AG04450 (cell line): ENCODE measurements around the gene GOLGA6A. TPM values are rescaled to one million over a fixed set of nuclear protein-coding genes. Genes with fewer than 3 reads are reported as not detected.
"Not testable (repeated sequence)": the region's sequence is repeated elsewhere in the genome, so short reads cannot be mapped to it uniquely, and the experiment has no call there.

Experiments used
- CTCF ChIA-PET: fragments of 300-600, 350-600 bp; formaldehyde crosslinking; extraction: SDS; loops from one replicate; lab custom pipeline; 2022; ENCODE audit warnings: antibody characterized with exemption, inconsistent platforms; lab: Charles Lee
- POLR2A ChIA-PET: fragments of 350-600 bp; formaldehyde crosslinking; extraction: SDS; loops from one replicate; lab custom pipeline; 2021; ENCODE audit warnings: antibody characterized with exemption, inconsistent platforms; lab: Yijun Ruan, JAX
- DNase-seq: peaks from one replicate; pipeline ENCODE4 v3.0.0-alpha.2; 2011; ENCODE audit warnings: low read depth, low spot score
- H3K27ac ChIP-seq: one replicate; pipeline ENCODE4 v1.5.1; 2012; ENCODE audit warnings: low read depth, low read length, control low read depth
- H3K27me3 ChIP-seq: one replicate; pipeline ENCODE4 v1.6.0; 2012; ENCODE audit warnings: low read length; ENCODE audit not compliant: control insufficient read depth, insufficient read depth
- H3K4me3 ChIP-seq: 2 replicates; pipeline ENCODE4 v1.5.1; 2011; ENCODE audit warnings: mild to moderate bottlenecking, low read depth, low read length, control low read depth
- H3K9me3 ChIP-seq: 2 replicates; pipeline ENCODE4 v1.5.1; 2012; ENCODE audit warnings: low read length; ENCODE audit not compliant: control insufficient read depth, insufficient read depth
- polyA minus RNA-seq: library from RNA; depleted of rRNA, polyadenylated mRNA; stranded (reverse); fragments of >200 nt; gene quantifications from 2 replicates; pipeline ENCODE4 v1.2.3, GENCODE V29; 2011; rRNA and poly(A)+ RNA removed
- polyA plus RNA-seq: library from polyadenylated mRNA; depleted of rRNA; stranded (reverse); fragments of >200 nt; gene quantifications from 2 replicates; pipeline ENCODE4 v1.2.3, GENCODE V29; 2011; rRNA removed
- TF ChIP-seq, protein P1 (sequence below): IDR thresholded peaks from 2 replicates; pipeline ENCODE4 v1.5.1; 2011; ENCODE audit warnings: low read depth, low read length, control low read depth, inconsistent platforms

Gene GOLGA6A, protein sequence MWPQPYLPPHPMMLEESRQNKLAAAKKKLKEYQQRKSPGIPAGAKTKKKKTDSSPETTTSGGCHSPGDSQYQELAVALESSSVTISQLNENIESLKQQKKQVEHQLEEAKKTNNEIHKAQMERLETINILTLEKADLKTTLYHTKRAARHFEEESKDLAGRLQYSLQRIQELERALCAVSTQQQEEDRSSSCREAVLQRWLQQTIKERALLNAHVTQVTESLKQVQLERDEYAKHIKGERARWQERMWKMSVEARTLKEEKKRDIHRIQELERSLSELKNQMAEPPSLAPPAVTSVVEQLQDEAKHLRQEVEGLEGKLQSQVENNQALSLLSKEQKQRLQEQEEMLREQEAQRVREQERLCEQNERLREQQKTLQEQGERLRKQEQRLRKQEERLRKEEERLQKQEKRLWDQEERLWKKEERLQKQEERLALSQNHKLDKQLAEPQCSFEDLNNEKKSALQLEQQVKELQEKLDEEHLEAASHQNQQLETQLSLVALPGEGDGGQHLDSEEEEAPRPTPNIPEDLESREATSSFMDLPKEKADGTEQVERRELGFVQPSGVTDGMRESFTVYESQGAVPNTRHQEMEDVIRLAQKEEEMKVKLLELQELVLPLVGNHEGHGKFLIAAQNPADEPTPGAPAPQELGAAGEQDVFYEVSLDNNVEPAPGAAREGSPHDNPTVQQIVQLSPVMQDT
- not detected in 2 replicates for polyA plus RNA-seq
- not detected in 2 replicates for polyA minus RNA-seq

DNA sequence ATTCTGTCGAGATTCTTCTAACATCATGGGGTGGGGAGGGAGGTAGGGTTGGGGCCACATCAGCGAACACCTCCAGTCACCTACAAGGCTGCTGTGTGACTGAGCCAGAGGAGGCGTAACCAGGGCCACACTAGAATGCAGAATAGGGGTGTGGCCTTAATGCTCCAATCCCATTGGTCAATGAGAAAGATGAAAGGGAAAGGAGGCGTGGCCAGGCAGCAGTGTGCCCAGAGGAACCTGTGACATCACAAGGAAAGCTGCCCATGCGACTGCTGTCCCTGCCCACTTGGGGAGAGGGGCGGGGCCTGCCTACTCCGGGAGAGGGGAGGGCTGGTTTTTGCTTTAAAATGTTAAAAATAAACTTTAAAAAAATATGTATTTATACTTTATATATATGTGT lies at the start of gene GOLGA6A:
Gene GOLGA6A, minus strand, starts transcription at position 101 of the 400 bp plus-strand sequence. Its CDS starts 41 bp downstream, at position 60.
- DNase-seq, H3K27me3 ChIP-seq, POLR2A ChIA-PET, CTCF ChIA-PET, H3K4me3 ChIP-seq, H3K27ac ChIP-seq, H3K9me3 ChIP-seq: not testable (repeated sequence)

DNA sequence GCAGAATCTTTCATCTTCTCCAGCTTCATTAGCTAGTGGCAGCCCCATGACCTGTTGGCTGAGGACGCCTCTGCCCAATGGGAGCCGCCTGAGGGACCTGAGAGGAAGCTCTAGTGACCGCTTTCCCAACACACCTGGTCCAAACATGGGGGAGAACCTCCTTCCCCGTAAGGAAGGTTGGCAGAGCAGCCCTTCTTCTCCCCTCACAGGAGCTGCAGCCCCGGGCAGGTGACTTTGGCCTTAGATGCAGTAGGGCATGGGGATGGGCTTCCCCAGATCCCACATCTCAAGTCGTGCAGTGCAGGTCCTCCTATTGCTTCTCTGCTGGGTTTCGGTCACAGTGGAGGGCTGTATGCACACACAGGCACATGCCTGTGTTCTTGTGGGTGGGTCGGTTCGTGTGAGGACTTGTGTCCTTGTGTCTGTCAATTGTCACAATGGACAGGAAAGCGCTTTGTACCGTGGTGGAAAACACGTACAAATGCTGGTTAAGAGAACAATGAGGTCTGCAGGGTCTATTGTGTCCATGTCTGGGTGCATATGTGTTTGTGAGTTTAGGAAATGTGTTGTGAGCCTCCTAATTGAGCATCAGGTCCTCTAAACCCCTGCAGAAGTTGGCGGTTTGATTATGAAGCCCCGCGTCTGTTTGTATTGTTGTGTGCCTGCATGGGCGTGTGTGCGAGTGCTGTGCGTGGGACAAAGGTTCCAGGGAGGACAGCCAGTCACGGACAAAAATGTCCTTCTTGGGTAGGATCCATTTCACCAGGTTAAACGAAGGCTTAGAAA lies 49.5 kb upstream of the GOLGA6A start:
- DNase-seq: no peak
- CTCF ChIA-PET: interaction anchor here (0.9 to 1.0 kb wide), 2 partner anchors 159 to 191 kb away, joined by 3 read pairs; no protein-coding TSS in a partner anchor
- H3K9me3 ChIP-seq: peaks cover 29% of the 10 kb centered on the region
- POLR2A ChIA-PET: no interaction called here
- peaks cover 94% of the 10 kb centered on the region for H3K27me3 ChIP-seq
- no peak overlapping the region for H3K4me3 ChIP-seq
- TF ChIP-seq, protein P1, sequence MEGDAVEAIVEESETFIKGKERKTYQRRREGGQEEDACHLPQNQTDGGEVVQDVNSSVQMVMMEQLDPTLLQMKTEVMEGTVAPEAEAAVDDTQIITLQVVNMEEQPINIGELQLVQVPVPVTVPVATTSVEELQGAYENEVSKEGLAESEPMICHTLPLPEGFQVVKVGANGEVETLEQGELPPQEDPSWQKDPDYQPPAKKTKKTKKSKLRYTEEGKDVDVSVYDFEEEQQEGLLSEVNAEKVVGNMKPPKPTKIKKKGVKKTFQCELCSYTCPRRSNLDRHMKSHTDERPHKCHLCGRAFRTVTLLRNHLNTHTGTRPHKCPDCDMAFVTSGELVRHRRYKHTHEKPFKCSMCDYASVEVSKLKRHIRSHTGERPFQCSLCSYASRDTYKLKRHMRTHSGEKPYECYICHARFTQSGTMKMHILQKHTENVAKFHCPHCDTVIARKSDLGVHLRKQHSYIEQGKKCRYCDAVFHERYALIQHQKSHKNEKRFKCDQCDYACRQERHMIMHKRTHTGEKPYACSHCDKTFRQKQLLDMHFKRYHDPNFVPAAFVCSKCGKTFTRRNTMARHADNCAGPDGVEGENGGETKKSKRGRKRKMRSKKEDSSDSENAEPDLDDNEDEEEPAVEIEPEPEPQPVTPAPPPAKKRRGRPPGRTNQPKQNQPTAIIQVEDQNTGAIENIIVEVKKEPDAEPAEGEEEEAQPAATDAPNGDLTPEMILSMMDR: no peak
- no peak overlapping the region for H3K27ac ChIP-seq

DNA sequence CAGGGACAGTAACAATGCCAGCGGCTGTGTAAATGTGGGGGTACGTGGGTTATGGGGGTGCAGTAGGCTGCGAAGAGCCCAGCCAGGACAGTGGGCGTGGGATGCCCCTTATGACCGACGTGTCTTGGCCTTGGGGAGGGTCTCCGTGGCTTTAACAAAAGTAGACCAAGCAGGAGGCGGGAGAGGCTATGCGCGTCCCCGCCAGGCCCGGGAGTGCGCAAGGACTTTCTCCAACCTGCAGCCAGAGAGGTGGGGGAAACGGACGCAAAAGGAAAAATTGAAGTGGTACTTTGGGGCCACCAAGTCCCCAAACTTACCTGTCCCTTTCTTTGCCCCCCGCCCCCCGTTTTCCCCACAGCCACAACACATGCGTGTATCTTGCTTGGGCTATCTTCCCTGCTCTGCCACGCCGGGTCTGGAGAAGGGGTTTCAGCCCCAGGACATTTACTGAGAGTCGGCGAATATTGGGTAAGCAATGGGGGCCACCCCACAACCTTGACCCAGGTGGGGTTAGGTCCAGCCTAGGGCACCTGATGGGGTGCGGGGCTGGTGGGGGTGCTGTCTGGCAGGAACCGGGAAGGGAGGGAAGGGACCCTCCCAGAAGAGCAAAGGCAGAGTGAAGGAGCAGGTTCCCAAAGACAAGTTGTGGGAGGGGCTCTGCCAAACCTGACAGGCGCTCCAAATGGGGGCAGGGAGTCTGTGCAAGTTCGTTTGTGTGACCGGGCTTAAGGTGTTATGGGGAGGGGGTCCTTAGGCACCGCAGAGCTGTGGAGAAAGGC lies 48.7 kb upstream of the GOLGA6A start:
- Histone ChIP-seq H3K9me3 (peaks cover 28% of the 10 kb centered on the region), H3K4me3 (no peak overlapping the region), H3K27ac (no peak overlapping the region), H3K27me3 (peaks cover 91% of the 10 kb centered on the region)
- ChIA-PET POLR2A (no interaction called here), CTCF (interaction anchor here (0.6 to 3.7 kb wide), 3 partner anchors 39 to 177 kb away, joined by 3 to 58 read pairs (median 7); no protein-coding TSS in a partner anchor)
- TF ChIP-seq, protein P1: no peak
- DNase-seq: no peak

DNA sequence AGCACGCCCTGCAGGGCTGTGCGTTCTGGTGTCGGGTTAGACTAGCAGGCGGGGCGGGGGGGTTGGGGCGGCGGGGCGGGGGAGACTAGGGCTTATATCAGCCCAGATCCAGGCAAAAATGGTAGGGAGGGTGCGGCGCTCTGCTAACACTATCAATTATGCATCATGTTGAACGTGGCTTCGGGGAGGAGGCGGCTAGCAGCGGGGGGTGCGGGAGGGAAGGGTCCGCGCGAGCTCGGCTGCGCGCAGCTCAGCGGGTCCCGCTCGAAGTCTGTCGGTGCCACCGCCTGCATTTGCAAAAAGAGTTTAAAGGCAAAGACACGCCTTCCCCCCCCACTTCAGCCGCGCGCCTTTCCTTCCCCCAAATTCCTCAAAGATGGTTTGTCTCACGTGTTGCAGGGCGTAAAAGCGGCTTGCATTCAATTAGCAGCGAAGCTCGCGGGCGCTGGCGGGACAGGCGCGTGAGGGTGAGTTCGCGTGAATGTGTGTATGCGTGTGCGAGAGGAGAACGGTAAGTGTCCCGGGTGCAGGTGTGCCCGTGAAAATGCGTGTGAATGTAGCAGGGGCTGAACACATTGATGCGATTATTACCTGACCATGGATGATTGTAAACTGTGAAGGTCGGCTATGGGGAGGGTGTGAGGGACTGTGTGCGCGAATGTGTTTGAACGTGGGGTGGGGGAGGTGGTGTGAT lies 48.0 kb upstream of the GOLGA6A start, which contains the start of gene ISLR2:
Gene ISLR2, plus strand, starts transcription at position 432 of the 694 bp plus-strand sequence. CDS start 2,169 bp downstream, outside the sequence.
- H3K27me3 ChIP-seq: peaks cover 87% of the 10 kb centered on the region
- no peak for DNase-seq
- no peak within 1 kb of the TSS for H3K4me3 ChIP-seq
- POLR2A ChIA-PET: no interaction called here
- CTCF ChIA-PET: interaction anchor here (0.6 to 3.7 kb wide), 3 partner anchors 40 to 178 kb away, joined by 7 to 58 read pairs (median 9); no protein-coding TSS in a partner anchor
- H3K27ac ChIP-seq: no peak within 1 kb of the TSS
- TF ChIP-seq, protein P1: no peak
- H3K9me3 ChIP-seq: peaks cover 24% of the 10 kb centered on the region
